Gastrocnemius medialis (tissue), 4 donors: ENCODE results near the gene PPIL6. TPM values are rescaled to one million over a fixed set of nuclear protein-coding genes. Genes with fewer than 3 reads are reported as not detected.

Source experiments
- ATAC-seq, 2 donors: fragments of 150-250 bp; one replicate each; pipeline ENCODE4 v1.9.1; 2016
- DNase-seq, 2 donors: peaks; one replicate each; pipeline ENCODE4 v3.0.0-alpha.2; 2019
- H3K27ac ChIP-seq, 4 donors: fragments of 200-600 bp; sonication (generic); 1 replicate in 1 of 4; 2 replicates in 3 of 4; pipeline ENCODE4 v1.5.1; 2016 to 2018; ENCODE audit warnings: mild to moderate bottlenecking in 2 of 4, moderate library complexity in 1 of 4
- H3K27me3 ChIP-seq, 3 donors: fragments of 200-600 bp; sonication (generic) in 2 of 3; 1 replicate in 1 of 3; 2 replicates in 2 of 3; pipeline versions ENCODE4 v1.5.1 to v1.6.0; 2016 to 2019; ENCODE audit warnings: mild to moderate bottlenecking in 1 of 3, moderate library complexity in 1 of 3
- H3K36me3 ChIP-seq, 2 donors: fragments of 200-600 bp; sonication (generic) in 1 of 2; one replicate each; pipeline ENCODE4 v1.5.1; 2017 to 2018
- H3K4me1 ChIP-seq, 2 donors: fragments of 200-600 bp; sonication (generic) in 1 of 2; one replicate each; pipeline ENCODE4 v1.5.1; 2016 to 2017; ENCODE audit warnings: mild to moderate bottlenecking in 2 of 2
- H3K4me3 ChIP-seq, 4 donors: fragments of 200-600 bp; sonication (generic) in 3 of 4; 1 replicate in 1 of 4; 2 replicates in 3 of 4; pipeline ENCODE4 v1.5.1; 2016 to 2019; ENCODE audit warnings: mild to moderate bottlenecking in 2 of 4
- H3K9me3 ChIP-seq, 3 donors: fragments of 200-600 bp; sonication (generic) in 2 of 3; 1 replicate in 1 of 3; 2 replicates in 2 of 3; pipeline ENCODE4 v1.5.1; 2016 to 2019
- POLR2A ChIP-seq, 2 donors: fragments of 450-650 bp; IDR thresholded peaks; one replicate each; pipeline ENCODE4 v1.6.1; 2017; ENCODE audit warnings: antibody characterized with exemption in 2 of 2, mild to moderate bottlenecking in 2 of 2, moderate library complexity in 2 of 2
- in situ Hi-C, 4 donors: fragments of 200-750 bp; cut with MboI; loops; one replicate each; pipeline versions ENCODE4 v1.15.0 to v1.8.0; 2017; ENCODE audit warnings: low sequenced_read_pairs in 4 of 4
- intact Hi-C: fragments of 100-400 bp; cut with DNase I; formaldehyde crosslinking; loops from one replicate; pipeline ENCODE4 v1.15.1; 2023; ENCODE audit warnings: low total_unique reads
- total RNA-seq, 4 donors: library from RNA; depleted of rRNA; stranded (reverse); fragments of >200 nt; gene quantifications; one replicate each; pipeline versions ENCODE4 v1.1.0 to v1.2.3, GENCODE V29; 2016
- TF ChIP-seq, protein P1 (sequence below), 5 experiments: fragments of 450-650 bp in 3 of 5; fragments of 200-600 bp in 2 of 5; sonication (generic) in 2 of 5; IDR thresholded peaks in 4 of 5; conservative IDR thresholded peaks in 1 of 5; 1 replicate in 4 of 5; 2 replicates in 1 of 5; pipeline ENCODE4 v1.5.1; 2016 to 2019; ENCODE audit warnings: antibody characterized with exemption in 5 of 5, mild to moderate bottlenecking in 3 of 5, moderate library complexity in 3 of 5

PPIL6 gene
- total RNA-seq, 4 donors from 2014 or later: 0.64 to 2.9 (median 1.3) TPM

DNA sequence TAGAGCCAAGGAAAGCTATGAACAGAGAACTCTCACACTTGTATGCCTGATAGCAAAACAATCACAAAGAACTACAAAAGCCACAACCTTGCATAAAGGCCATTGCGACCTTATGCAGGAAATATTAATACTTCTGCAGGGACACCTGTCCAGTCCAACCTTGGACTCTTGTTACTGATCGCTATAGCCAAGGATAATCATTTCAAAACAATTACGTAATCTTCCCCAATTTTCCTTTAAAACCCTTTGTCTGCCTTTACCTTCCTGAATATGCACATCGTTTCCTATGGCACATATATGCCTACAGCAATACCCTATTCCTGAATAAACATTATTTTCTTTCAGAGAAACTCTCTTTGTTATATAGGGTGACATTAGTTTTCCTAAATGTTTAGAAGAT lies 22.8 kb downstream of the PPIL6 start:
- ATAC-seq (no peak), DNase-seq (no peak)
- Histone ChIP-seq H3K4me1 (no peaks in the 10 kb centered on the region), H3K9me3 (no peaks in the 10 kb centered on the region), H3K27me3 (no peaks in the 10 kb centered on the region), H3K27ac (no peak overlapping the region), H3K4me3 (no peak overlapping the region), H3K36me3 (no peaks in the 10 kb centered on the region)
- intact Hi-C loops: no loop called here
- in situ Hi-C loops: no loop called here
- TF ChIP-seq, protein P1, sequence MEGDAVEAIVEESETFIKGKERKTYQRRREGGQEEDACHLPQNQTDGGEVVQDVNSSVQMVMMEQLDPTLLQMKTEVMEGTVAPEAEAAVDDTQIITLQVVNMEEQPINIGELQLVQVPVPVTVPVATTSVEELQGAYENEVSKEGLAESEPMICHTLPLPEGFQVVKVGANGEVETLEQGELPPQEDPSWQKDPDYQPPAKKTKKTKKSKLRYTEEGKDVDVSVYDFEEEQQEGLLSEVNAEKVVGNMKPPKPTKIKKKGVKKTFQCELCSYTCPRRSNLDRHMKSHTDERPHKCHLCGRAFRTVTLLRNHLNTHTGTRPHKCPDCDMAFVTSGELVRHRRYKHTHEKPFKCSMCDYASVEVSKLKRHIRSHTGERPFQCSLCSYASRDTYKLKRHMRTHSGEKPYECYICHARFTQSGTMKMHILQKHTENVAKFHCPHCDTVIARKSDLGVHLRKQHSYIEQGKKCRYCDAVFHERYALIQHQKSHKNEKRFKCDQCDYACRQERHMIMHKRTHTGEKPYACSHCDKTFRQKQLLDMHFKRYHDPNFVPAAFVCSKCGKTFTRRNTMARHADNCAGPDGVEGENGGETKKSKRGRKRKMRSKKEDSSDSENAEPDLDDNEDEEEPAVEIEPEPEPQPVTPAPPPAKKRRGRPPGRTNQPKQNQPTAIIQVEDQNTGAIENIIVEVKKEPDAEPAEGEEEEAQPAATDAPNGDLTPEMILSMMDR (IDR thresholded peaks at IDR 0.05 in 4 of 5, conservative IDR thresholded peaks at IDR 0.05 in 1 of 5): no peak
- TF ChIP-seq POLR2A (IDR thresholded peaks at IDR 0.05): no peak

DNA sequence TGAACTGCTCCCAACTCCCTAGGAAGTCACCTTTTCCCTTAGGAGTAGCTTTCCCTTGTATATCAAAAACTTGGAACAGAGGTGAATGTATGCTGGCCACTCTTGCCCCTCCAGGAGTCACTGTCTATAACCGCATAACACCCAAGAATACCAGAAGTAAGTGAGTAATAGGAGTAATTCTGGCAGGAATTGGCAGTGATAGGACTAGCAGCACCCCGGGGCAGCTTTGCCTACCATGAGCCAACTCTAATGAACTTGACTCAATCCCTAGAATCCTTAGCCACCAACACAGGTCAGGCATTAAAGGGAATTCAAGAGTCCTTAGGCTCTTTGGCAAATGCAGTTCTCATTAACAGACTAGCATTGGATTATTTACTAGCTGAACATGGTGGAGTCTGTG lies 29.4 kb downstream of the PPIL6 start:
- no peak for DNase-seq
- intact Hi-C loops (no loop called here), in situ Hi-C loops (no loop called here)

DNA sequence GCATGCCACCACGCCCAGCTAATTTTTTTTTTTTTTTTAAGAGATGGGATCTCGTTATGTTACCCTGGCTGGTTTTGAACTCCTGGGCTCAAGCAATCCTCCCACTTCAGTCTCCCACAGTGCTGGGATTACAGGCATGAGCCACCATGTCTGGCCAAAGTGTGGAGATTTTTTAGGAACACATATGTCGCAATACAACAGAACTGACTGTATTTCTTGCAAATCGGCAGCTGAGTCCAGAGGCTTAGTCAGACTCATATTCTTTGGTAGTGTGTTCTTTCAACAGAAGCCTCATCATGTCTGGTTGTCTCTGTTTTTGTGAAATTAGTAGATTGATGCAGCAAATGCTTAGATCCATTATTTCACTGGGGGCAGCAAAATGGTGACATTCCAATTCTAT lies 34.2 kb downstream of the PPIL6 start:
- TF ChIP-seq POLR2A (IDR thresholded peaks at IDR 0.05): no peak
- TF ChIP-seq, protein P1 (IDR thresholded peaks at IDR 0.05 in 4 of 5, conservative IDR thresholded peaks at IDR 0.05 in 1 of 5): no peak
- ATAC-seq: peak in 1 of 2 donors; percentile 39
- in situ Hi-C loops: no loop called here

More for the DNA sequence above, 29.4 kb downstream of the PPIL6 start:
- H3K27ac ChIP-seq: no peak overlapping the region
- H3K4me1 ChIP-seq: no peaks in the 10 kb centered on the region
- no peak for ATAC-seq
- H3K27me3 ChIP-seq: no peaks in the 10 kb centered on the region
- H3K9me3 ChIP-seq: no peaks in the 10 kb centered on the region
- TF ChIP-seq POLR2A (IDR thresholded peaks at IDR 0.05): no peak
- TF ChIP-seq, protein P1 (IDR thresholded peaks at IDR 0.05 in 4 of 5, conservative IDR thresholded peaks at IDR 0.05 in 1 of 5): no peak
- no peaks in the 10 kb centered on the region for H3K36me3 ChIP-seq
- H3K4me3 ChIP-seq: no peak overlapping the region

DNA sequence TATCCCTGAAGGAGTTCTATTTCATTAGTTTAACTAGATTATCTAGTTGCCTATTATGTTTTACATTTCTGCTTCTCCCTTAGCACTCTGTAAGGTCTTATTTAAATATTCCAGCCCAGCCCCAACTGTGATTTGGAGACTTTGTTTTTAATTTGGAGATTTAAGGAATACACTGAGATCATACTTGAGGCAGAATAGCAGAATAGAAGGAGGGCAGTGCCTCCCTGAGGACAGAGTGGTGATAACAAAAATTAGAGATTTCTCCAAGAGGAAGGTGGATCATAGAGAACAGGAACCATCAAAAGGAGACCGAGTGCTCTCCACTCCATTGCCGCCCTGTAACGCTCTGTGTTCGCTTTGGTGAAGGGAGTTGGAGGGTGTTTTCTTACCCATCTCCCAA lies 43.4 kb downstream of the PPIL6 start:
- Histone ChIP-seq H3K27me3 (no peaks in the 10 kb centered on the region), H3K4me3 (no peak overlapping the region), H3K9me3 (no peaks in the 10 kb centered on the region), H3K4me1 (no peaks in the 10 kb centered on the region), H3K36me3 (no peaks in the 10 kb centered on the region), H3K27ac (no peak overlapping the region)
- TF ChIP-seq POLR2A (IDR thresholded peaks at IDR 0.05): no peak
- TF ChIP-seq, protein P1 (IDR thresholded peaks at IDR 0.05 in 4 of 5, conservative IDR thresholded peaks at IDR 0.05 in 1 of 5): peak in 3 of 5 experiments; percentile 17 to 23 (median 21)
- in situ Hi-C loops: no loop called here
- intact Hi-C loops: no loop called here
- DNase-seq: no peak
- ATAC-seq: peak in 1 of 2 donors; percentile 48

More for the DNA sequence above, 34.2 kb downstream of the PPIL6 start:
- no peak for DNase-seq
- intact Hi-C loops: no loop called here
- H3K4me3 ChIP-seq: no peak overlapping the region
- no peak overlapping the region for H3K27ac ChIP-seq
- no peaks in the 10 kb centered on the region for H3K27me3 ChIP-seq
- H3K9me3 ChIP-seq: no peaks in the 10 kb centered on the region
- H3K4me1 ChIP-seq: no peaks in the 10 kb centered on the region
- H3K36me3 ChIP-seq: no peaks in the 10 kb centered on the region
